NCI-H146 (cell line): Measurements from ENCODE around the gene MIPOL1.

Experiments
- DNase-seq: peaks from one replicate; lab custom pipeline; 2025; lab: John Stamatoyannopoulos, UW

MIPOL1 gene

DNA sequence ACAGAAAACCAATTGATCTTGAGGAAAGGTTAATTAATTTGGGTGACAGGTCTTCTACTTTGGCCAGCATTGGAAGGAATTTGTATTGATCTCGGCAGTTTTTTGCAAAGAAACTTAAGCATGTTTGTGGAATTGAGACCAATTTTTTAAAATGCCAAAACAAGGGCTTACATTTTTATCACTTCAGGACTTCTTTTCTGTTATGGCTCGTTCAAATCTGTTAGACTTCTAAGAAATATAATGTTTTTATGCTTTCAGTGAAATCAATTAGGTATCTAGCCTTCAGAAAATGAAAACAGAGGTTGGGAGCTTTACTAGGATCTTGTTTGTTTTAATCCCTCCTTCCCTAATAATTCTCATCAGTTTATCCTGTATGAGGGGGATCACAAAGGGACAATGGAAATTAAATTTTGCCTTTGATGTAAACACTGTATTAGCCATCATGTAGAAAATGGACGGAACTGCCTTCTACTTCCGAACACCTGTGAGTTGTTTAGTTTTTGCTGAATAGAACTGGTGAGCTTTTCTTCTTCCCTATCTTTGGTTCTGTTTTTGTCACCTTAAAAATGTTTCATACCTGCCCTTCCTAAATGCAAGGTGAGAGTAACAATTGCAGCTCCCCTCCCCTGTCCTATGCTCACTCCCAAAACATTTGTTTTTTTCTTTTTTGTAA lies 389.5 kb downstream of the MIPOL1 start:
- peak; percentile 24 for DNase-seq

DNA sequence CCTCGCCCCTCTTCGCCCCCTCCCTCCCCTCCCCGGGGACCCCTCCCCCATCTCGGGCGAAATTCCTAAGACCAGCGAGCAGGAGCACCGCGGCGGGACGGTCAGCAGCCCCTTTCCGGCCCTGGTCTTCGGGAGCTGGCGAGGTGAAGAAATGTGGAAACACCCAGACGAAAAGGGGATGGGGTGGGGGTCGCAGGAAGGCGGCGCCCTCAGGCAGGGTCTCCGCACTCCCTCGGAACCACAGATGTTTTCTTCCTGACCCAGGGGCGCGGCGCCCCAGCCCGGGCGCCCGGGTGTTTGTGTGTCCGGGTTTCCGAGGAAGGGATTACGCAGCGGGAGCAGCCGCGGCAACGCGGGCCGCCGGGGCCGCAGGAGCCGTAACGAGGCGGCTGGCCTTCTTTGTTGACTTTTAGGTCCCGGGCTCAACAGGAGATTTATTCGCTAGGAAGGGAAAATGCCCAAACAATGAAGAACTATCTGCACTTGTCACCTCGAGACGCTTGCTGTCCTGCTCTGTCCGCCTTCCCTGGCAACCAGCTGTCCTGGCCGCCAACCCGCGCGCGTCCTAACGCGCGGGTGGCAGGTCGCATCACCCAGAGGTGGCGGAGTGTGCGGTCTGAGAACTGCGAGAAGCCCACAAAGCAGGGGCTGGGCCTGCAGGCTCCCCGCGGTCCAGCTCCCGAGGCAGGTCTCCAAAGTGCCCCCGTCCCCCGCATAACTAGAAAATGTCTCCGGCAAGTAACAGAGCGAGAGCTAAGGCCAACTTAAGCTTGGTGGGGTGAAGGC lies 390.3 kb downstream of the MIPOL1 start:
- peak; percentile 70 for DNase-seq

DNA sequence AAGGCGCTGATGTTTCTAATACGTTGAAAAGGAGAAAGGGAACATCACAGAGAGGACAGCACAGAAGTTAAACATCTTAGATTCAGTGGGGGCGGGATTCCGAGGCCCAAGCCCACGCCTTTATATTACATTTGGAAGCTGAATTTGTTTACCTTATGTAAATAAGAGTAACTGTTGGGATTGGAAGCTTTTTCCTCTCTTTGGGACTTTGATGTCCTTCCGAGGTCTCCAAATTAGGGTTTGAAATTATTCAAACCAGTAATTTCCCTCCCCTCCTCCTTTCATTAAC lies 390.9 kb downstream of the MIPOL1 start:
- no peak for DNase-seq

DNA sequence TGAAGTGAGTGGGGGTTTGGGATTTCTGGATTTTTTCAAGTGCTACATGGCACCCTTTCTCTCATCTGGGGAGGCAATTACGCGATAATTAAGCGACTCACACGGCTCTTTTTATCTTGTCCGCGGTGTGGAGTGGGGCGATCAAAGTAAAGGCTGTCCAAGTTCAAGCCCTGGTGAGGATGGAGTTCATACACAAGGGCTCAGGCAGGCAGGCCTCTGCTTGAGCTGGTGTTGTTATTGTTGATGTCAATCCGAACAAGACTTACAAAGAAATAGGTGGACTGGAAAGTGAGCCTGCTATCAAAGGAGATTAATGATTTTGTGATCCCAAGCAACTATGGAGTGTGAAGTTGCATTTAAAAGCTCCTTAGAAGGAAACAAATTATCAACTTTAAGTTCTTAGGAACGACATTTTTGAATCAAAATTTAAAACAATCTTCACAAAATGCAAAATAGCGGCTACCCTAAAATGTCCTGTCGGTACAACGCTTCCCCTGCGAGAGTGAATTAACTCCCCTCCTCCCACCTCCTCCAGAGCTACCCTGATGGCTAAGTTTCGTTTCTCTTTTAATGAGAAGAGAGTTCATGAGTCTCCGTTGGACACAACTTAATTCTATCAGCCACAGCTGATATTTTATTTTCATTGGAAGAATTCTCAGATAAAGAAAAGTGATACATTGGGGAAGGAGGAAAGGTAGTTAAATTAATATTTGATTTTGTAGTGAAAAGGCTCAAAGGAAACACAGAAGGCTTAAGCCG lies 391.4 kb downstream of the MIPOL1 start:
- DNase-seq, result peak; percentile 56

DNA sequence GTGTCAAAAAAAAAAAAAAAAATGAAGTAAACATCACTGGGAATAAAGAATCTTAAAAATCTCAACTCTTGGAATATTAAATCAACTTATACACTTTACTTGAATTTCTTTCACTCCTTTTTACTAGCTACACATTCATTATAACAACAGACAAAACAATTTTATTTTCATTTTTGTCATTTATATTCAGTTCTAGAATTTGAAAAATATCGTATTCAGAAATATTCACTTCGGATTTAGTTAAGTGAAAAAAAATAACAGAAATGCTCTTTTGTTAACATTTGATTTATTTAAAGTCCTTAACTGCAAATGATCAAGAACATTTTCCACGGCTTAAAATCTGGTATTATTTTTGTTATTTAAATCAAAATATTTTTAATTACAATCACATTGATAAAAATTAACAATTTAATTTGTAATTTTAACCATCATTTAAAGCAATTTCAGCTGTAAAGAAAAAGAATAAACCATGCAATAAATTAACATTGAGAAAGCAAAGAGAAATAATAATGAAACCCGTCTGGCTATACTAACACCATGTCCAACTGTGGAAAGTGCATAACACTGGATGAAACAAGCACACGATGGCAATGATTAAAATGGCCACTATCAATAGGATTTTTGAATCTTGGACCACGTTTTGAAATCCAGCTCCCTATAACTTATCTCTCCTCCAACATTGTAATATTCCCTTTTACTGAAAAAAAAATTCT lies 392.1 kb downstream of the MIPOL1 start:
- DNase-seq, result peak; percentile 31

DNA sequence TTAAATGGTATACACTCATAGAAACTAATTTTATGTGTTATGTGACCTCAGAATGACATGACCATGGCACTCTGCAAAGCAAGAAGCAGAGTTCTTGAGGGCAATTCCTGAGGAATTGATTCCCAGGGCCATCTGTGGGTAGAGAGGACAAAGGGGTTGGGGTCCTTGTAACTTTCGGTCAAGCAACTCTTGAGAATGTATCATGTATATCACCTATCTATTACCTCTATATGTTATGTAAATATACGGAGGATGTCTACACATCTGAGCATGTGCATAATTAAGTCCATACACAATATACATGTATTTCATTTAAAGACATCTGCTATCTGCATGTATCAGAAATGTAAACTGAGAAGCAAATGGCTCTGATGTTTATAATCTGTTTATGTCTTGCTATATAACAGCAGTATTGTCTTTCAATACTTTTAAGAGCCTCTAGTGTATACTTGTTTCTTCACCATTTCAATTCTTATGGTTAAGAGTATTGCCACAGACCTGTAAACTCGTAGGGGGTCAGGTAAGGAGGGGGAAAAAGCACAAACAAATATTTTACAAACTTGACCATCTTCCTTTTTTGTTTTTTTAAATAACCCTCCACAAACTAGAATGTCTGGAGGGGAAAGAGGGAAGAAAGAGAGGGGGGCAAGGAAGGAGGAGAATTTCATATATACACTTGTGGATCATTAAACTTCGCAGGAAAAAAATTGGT lies 392.8 kb downstream of the MIPOL1 start:
- DNase-seq, result peak; percentile 31

DNA sequence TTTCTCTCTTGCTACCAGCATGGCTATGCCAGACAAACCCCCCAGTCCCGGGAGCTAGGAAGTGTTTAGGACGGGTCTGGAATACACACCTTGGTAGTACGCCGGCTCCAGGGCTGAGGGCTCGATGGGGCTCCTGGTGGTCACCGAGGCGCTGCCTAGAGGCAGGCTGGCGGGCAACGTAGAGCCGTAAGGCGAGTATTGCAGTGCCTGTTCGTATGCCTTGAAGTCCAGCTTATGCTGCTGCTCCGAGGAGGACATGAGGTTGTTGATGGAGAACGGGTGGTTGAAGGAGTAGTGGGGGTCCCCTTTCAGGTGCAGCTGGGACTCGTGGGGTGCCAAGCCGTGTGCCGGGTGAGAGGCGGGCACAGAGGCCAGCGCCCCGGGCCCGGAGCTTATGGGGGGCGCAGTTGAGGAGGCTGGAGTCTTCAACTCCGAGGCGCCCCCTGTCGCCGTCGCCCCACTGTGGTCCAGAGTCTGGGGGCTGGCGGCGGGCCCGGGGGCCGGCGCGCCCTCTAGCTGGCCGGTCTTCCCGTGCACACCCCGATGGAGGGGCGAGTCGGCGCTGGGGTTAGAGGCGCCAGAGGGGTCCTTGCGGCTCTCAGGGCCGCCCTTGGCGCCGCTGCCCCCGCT lies 393.7 kb downstream of the MIPOL1 start:
- DNase-seq, result peak; percentile 58

DNA sequence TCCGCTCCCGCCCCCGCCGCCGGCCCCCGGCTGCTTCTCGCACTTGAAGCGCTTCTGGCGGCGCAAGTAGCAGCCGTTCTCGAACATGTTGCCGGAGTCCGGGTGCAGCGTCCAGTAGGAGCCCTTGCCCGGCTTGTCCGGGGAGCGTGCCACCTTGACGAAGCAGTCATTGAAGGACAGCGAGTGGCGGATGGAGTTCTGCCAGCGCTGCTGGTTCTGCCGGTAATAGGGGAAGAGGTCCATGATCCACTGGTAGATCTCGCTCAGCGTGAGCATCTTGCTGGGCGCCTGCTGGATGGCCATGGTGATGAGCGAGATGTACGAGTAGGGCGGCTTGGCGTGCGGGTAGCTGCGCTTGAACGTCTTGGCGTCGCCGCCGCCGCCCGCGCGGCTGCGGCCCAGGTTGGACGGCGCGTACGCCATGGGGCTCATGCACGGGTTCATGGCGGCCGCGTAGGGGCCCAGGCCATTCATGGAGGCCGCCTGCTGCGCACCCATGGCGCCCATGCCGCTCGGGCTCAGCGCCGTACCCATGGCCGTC lies 394.3 kb downstream of the MIPOL1 start:
- DNase-seq, result peak; percentile 64

DNA sequence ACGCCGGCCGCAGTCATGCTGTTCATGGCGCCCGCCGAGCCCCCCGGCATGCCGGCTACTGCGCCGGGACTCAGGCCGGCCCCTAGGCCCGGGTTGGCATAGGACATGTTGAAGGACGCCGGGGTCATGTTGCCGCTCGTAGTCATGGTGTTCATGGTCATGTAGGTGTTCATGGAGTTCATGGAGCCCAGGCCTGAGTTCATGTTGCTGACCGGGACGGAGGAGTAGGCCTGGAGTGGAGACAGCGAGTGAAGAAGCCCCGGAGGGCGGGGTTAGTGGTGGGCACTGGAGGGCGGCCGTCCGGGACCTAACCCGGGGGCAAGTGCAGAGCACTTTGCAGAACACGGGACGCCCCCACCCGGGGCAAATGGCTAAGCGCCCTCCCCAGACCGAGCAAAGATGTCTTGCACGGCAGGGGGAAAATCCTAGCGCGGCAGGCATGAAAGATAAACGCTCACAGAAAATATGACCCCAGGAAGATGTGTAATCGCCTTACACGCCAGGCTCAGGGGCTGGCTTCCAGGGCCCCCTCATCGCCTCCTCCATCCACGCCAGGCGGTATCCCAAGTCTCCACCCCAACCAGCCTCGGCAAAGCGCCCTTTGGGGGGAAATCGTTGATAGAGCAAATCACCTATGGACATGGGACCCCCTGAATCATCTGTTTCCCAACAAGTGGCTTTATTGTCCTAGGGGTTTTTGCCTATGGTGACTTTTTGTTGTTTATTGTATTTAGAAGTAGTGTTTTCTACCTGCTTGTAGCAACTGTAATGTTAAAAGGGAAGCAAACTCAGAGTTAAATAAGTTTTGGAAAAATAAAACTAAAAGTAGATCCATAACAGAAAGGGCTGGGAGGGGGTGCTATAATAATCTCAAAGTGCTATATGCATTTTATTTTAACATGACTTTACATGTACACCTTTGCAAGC lies 395.0 kb downstream of the MIPOL1 start:
- peak; percentile 67 for DNase-seq

DNA sequence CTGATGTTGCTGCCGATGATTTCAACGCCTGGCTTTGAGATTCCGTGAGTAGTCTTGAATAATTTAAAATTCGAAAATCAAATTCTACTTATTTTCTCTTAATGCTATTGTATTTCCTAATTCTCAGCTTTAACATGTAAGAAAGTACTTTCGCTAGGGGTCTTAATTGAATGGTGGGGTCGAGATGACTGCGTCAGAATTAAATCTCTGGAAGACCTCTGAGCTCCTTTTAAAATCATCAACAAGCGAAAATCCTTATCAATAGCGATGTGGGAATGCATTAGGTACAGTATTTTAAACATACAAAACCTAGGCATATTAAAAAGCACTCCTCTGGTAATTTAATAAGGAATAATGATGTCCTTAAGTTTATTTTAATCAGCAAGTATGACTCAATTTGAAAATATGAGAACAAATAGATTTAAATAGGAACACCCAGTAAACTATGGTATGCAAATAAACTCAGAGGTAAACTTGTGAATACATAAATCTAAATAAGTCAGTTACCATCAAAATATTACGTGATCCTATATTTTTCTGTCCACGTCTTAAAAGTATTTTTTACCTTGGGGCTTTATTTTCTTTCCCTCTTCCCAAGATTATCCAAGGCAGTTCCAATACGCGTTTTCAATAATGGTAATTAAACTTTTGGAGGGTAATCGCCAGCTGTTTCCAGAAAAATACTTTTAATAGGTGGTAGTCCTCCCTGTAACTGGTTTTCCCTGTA lies 395.9 kb downstream of the MIPOL1 start:
- DNase-seq, result peak; percentile 5

DNA sequence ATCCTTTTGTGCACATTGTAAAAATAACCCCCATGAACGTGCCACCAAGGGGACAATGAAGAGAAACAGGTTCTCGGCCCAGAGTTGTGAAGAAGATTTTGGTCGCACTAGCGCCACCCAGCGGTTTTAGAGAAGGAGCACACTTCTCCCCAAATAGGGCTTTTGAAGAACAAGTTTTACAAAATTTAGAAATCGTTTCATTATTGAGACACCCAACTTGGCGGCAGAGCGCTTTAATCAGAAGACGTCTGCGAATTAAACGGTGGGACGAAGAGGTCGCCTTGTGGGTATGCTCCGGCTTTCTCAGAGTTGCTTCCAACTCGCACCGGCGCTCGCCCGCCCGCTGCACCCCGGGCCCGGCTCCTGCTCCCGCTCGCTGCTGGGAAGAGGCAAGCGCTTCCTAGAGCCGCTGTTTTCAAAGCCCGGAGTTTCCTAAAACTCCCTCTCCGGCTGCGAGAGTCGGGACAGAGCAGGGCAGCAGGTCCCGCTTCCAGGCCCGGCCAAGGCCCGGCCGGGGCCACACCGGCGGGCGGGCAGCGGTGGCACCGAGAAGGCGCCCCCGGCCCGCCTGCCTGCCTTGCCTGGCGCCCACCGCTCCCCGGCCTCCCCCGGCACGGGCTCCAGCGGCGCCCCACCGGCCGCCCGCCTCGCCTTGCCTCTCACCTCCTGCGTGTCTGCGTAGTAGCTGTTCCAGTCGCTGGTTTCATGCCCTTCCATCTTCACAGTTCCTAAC lies 396.7 kb downstream of the MIPOL1 start:
- peak; percentile 86 for DNase-seq

DNA sequence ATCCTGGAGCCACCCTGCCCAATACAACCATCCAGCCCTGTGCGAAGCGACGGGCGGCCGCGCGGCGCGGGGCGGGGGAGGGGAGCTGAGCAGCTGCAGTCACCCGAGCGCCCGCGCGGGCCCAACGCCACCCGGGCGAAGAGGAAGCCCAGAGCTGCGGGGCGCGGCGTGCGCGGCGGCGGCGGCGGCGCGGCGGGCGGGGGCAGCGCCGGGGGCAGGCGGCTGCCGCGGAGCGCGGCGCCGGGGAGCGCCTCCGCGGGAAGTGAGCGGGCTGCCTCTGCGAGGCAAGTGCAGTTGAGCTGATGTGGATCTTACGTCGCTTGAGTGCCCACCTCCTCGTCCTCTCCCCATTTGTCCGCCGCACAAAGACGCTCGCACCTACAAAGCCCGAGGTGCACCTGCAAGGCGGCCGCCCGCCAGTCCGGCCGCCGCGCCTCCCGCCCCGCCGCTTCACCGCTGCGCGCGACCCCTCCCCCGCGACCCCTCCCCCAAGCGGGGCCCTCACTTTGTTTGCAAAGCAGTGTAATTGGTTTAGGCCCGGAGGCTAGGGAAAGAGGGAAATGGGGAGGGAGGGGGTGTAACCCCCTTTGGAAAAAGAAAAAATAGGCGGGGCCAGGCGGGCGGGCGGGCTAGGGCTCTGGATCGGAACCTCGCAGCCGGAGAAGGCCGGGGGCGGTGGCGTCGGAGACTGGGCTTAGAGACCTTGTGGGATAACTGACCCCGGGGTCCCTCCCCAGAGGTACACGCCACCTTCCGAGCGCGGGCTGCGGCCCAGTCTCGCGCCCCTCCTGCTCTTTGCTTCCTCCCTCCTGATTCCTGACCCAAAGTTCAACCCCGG lies 397.5 kb downstream of the MIPOL1 start, which contains the start of the genes FOXA1 and TTC6:
Gene FOXA1 (minus strand): TSS at position 279 of the 838 bp plus-strand sequence. CDS start 277 bp downstream, at position 2.
Gene TTC6 (plus strand): TSS at position 659 of the 838 bp plus-strand sequence. CDS start 26,436 bp downstream, outside the sequence.
- DNase-seq, result peak; percentile 93

DNA sequence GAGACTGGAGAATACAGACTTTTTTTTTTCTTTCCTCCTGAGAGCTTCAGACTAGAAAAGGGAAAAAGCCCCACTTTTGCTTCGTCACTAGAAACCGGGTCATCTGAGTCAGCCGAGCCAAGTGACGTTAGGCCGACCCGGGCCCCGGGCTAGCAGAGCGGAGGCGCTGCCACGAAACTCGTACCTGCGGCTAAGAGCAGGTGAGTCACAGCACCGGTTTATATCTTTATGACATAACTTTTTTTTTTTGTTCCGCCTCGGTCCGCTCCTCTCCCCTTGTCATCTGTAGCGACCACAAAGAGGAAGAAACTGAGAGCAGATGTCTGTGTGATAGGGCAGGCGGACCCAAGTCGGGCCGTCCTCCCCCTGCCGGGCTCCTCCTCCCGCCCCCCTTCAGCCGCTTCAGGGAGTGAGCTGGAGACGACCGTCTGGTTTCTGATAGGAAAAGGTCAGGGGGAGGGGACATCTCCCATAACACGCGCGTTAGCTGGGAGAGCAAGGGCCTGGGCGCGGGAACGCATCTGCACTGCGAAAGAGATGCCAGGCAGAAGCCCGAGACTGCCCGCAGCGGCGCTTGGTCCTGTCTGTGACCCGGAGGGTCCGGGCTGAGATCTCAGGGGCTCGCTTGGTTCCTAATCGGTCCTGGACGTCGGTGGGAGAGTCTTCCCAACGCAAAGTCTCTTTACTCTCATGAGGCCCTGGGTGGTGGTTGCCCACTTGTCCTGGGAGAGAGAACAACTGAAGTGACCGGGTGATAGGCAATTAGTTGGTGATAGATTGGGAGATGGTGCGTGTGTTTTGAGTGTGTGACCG lies 398.3 kb downstream of the MIPOL1 start:
- peak; percentile 96 for DNase-seq

DNA sequence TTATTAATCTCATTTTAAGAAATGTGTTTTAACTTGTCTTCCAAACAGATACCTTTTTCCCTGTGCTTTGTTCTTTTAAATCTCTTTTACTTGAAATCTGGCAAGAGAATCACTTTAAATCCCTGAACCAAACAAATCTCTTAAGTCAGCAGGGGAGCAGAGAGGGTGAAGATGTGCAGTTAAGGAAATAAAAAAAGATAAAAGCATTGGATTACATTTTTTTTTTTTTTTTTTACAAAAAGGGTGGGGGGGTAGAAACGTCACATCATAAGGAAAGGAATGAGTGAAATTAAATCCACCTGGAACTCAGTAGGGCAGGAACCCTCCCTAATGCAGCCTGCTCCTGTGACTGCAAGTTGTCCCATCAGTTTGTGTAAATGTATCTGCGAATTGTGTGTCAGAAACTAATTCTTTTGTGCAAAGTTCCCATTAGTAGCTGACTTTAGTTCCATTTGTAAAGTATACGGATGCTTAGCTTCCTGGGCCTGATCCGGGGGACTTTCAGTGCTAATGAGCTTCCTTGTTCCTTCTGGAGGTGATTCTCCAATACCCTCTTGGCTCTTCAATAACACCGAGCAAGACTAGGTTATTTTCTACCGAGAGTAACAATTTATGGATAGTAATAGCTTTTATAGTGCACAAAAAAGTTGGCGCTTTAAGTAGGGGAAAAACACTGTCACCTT lies 399.2 kb downstream of the MIPOL1 start:
- peak; percentile 24 for DNase-seq

DNA sequence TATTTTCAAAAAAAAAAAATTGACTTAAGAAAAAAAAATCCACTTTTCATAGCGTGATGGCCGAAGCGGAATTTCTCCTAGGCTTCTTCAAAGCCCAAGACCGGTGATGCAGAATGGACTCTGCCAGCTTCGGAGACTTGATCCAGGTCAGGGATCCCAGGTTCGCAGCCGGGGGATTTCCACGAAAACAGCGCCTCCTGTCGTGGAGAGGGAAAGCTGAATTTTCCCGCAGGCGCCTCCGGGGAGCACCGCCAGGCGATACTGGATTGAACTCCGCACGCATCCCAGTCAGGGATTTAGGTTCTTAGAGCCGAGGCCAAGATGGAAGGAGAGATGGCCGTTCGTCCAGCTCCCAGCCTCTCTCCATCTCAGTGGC lies 399.8 kb downstream of the MIPOL1 start:
- DNase-seq, result peak; percentile 62
